Measurements from ENCODE around the gene CRABP1. TPM values are rescaled to one million over a fixed set of nuclear protein-coding genes. Genes with fewer than 3 reads are reported as not detected.

CRABP1 gene
- polyA plus RNA-seq, 3 donors, result 0.82 TPM; not detected in 2

- 87 to 92% (median 89%) methylated on average over 3 of the region's 3 CpGs for WGBS, 3 donors
- no peak overlapping the region for H3K27ac ChIP-seq (ENCODE audit: low read depth, low read length)
Observed at GRCh38 chr15:78390826-78391225, 50.7 kb downstream of the CRABP1 start.

GRCh38 chr15:78391781-78392180 lies 51.6 kb downstream of the CRABP1 start:
- 95 to 98% (median 95%) methylated on average over 3 of the region's 3 CpGs for WGBS, 3 donors
- no peak overlapping the region for H3K27ac ChIP-seq (ENCODE audit: low read depth, low read length)

- 59 to 66% (median 61%) methylated on average over 4 of the region's 4 CpGs for WGBS, 3 donors
- no peak overlapping the region for H3K27ac ChIP-seq (ENCODE audit: low read depth, low read length)
Observed at GRCh38 chr15:78392430-78392829, 52.3 kb downstream of the CRABP1 start.

GRCh38 chr15:78393137-78393536 lies 53.0 kb downstream of the CRABP1 start:
- no peak overlapping the region for H3K27ac ChIP-seq (ENCODE audit: low read depth, low read length)
- 70 to 79% (median 73%) methylated on average over 1 of the region's 1 CpG for WGBS, 3 donors

- H3K27ac ChIP-seq (ENCODE audit: low read depth, low read length), result no peak overlapping the region
- 86 to 99% (median 92%) methylated on average over 3 of the region's 3 CpGs for WGBS, 3 donors
Observed at GRCh38 chr15:78394026-78394425, 53.9 kb downstream of the CRABP1 start.

- no peak overlapping the region for H3K27ac ChIP-seq (ENCODE audit: low read depth, low read length)
- WGBS, 3 donors, result 57 to 72% (median 67%) methylated on average over 13 of the region's 13 CpGs
Observed at GRCh38 chr15:78394981-78395616, 54.9 kb downstream of the CRABP1 start.

- 82 to 93% (median 87%) methylated on average over 9 of the region's 9 CpGs for WGBS, 3 donors
- no peak overlapping the region for H3K27ac ChIP-seq (ENCODE audit: low read depth, low read length)
Observed at GRCh38 chr15:78396186-78396814, 56.1 kb downstream of the CRABP1 start.

GRCh38 chr15:78396976-78397375 lies 56.8 kb downstream of the CRABP1 start:
- WGBS, 3 donors, result 35 to 62% (median 50%) methylated on average over 9 of the region's 9 CpGs
- no peak overlapping the region for H3K27ac ChIP-seq (ENCODE audit: low read depth, low read length)

- H3K27ac ChIP-seq (ENCODE audit: low read depth, low read length), result no peak overlapping the region
- WGBS, 3 donors, result 85 to 94% (median 85%) methylated on average over 2 of the region's 2 CpGs
Observed at GRCh38 chr15:78397382-78397781, 57.2 kb downstream of the CRABP1 start.

Other genes with a start within 250 kb of the CRABP1 start
- under 1 TPM in 1 of 3 donors, not detected in 2; 0.02 TPM for gene SH2D7, start 247.8 kb upstream of the CRABP1 start, polyA plus RNA-seq
- gene CIB2, start 208.9 kb upstream of the CRABP1 start, polyA plus RNA-seq, result 1 to 10 TPM; 2.2 to 9.4 (median 3.0) TPM
- gene IDH3A, start 191.0 kb upstream of the CRABP1 start, polyA plus RNA-seq, result 10 to 100 TPM; 13.9 to 50.6 (median 34.4) TPM
- gene ACSBG1, start 105.8 kb upstream of the CRABP1 start, polyA plus RNA-seq, result under 1 TPM; 0.09 to 0.27 (median 0.11) TPM
- 10 to 100 TPM in 1 of 3 donors, 1 to 10 TPM in 2; 8.6 to 38.5 (median 9.4) TPM for gene DNAJA4, start 75.8 kb upstream of the CRABP1 start, polyA plus RNA-seq
- gene SKIC8, start 40.7 kb upstream of the CRABP1 start, polyA plus RNA-seq, result 10 to 100 TPM; 29.0 to 58.3 (median 55.7) TPM
- 10 to 100 TPM in 2 of 3 donors, 1 to 10 TPM in 1; 7.5 to 16.9 (median 15.4) TPM for gene IREB2, start 97.9 kb downstream of the CRABP1 start, polyA plus RNA-seq
- 1 to 10 TPM; 2.2 to 3.9 (median 3.4) TPM for gene HYKK, start 167.2 kb downstream of the CRABP1 start, polyA plus RNA-seq
- gene PSMA4, start 200.1 kb downstream of the CRABP1 start, polyA plus RNA-seq, result 100 to 1,000 TPM in 2 of 3 donors, 10 to 100 TPM in 1; 60.9 to 243 (median 159) TPM
- 1 to 10 TPM; 1.1 to 1.3 (median 1.1) TPM for gene CHRNA5, start 225.2 kb downstream of the CRABP1 start, polyA plus RNA-seq